Measurements from ENCODE around the gene TEX2. TPM values are rescaled to one million over a fixed set of nuclear protein-coding genes. Genes with fewer than 3 reads are reported as not detected.

Gene TEX2
- total RNA-seq, 1 donor from 2014 or later, result 20.2 TPM

- no peak for ATAC-seq
Observed at GRCh38 chr17:64110379-64111152, 152.5 kb downstream of the TEX2 start.

- no peak for ATAC-seq
Observed at GRCh38 chr17:64109400-64109799, 153.7 kb downstream of the TEX2 start.

GRCh38 chr17:64107500-64108236 lies 155.4 kb downstream of the TEX2 start:
- peak; percentile 26 for ATAC-seq

GRCh38 chr17:64106918-64107317 lies 156.1 kb downstream of the TEX2 start:
- ATAC-seq, result no peak

GRCh38 chr17:64103391-64104364 lies 159.4 kb downstream of the TEX2 start:
- ATAC-seq, result no peak

GRCh38 chr17:64102627-64103390 lies 160.3 kb downstream of the TEX2 start:
- no peak for ATAC-seq

GRCh38 chr17:64099543-64099942 lies 163.5 kb downstream of the TEX2 start:
- no peak for ATAC-seq

Other genes starting within 250 kb of the TEX2 start
- gene ICAM2, start 242.6 kb downstream of the TEX2 start, total RNA-seq, result 3.5 TPM
- gene ERN1, start 133.1 kb downstream of the TEX2 start, total RNA-seq, result 18.5 TPM
- 32.3 TPM for gene PECAM1, start 127.6 kb upstream of the TEX2 start, total RNA-seq
- 3.5 TPM for gene MILR1, start 185.9 kb upstream of the TEX2 start, total RNA-seq
- 4.7 TPM for gene POLG2, start 233.8 kb upstream of the TEX2 start, total RNA-seq
- 351 TPM for gene DDX5, start 243.0 kb upstream of the TEX2 start, total RNA-seq
- 16.2 TPM for gene CEP95, start 243.7 kb upstream of the TEX2 start, total RNA-seq